K562 (cell line): ENCODE data around the gene HPS4. TPM values are rescaled to one million over a fixed set of nuclear protein-coding genes. Genes with fewer than 3 reads are reported as not detected.
A peak's percentile ranks its signal among the peaks of the same experiment; 100 is the strongest.

Source experiments
- CREB3 ChIP-seq: fragments of 450-650 bp; conservative IDR thresholded peaks from 2 replicates; pipeline ENCODE4 v1.6.1; 2016; ENCODE audit warnings: missing genetic modification characterization, low read depth, mild to moderate bottlenecking, missing compliant biosample characterization, moderate library complexity
- ESRRA ChIP-seq: fragments of 450-650 bp; IDR thresholded peaks from 2 replicates; pipeline ENCODE4 v1.6.1; 2014; ENCODE audit warnings: low read depth, mild to moderate bottlenecking, moderate library complexity, borderline replicate concordance
- NCOR1 ChIP-seq: fragments of 450-650 bp; IDR thresholded peaks from 2 replicates; pipeline ENCODE4 v1.6.1; 2016; ENCODE audit warnings: mild to moderate bottlenecking, moderate library complexity
- PHF20 ChIP-seq: fragments of 450-650 bp; IDR thresholded peaks from 2 replicates; pipeline ENCODE4 v1.6.1; 2018; ENCODE audit not compliant: partially characterized antibody
- RBBP5 ChIP-seq: fragments of 200-600 bp; sonication (generic); IDR thresholded peaks from 2 replicates; pipeline ENCODE4 v1.6.1; 2012; ENCODE audit warnings: borderline replicate concordance, mild to moderate bottlenecking, low read length, control low read depth, inconsistent platforms; ENCODE audit not compliant: insufficient read depth, poor library complexity, severe bottlenecking
- SAFB ChIP-seq: fragments of 200-400 bp; formaldehyde crosslinking; IDR thresholded peaks from 2 replicates; pipeline ENCODE4 v1.6.1; 2017; ENCODE audit warnings: low read depth, low read length, borderline replicate concordance
- SIN3B ChIP-seq: fragments of 450-650 bp; IDR thresholded peaks from 2 replicates; pipeline ENCODE4 v1.6.1; 2017; ENCODE audit warnings: low read depth, mild to moderate bottlenecking, moderate library complexity
- TCF15 ChIP-seq: fragments of 250-450 bp; sonication (Bioruptor Pico); IDR thresholded peaks from 2 replicates; pipeline ENCODE4 v1.8.0; 2022; ENCODE audit warnings: moderate library complexity, mild to moderate bottlenecking, inconsistent platforms
- ZBTB9 ChIP-seq: fragments of 450-650 bp; formaldehyde crosslinking; IDR thresholded peaks from 2 replicates; pipeline ENCODE4 v1.4.0; 2020; ENCODE audit warnings: mild to moderate bottlenecking, moderate library complexity
- ZC3H8 ChIP-seq: fragments of 450-650 bp; IDR thresholded peaks from 2 replicates; pipeline ENCODE4 v1.6.1; 2017
- ZNF780A ChIP-seq: fragments of 250-450 bp; sonication (Bioruptor Pico); IDR thresholded peaks from 2 replicates; pipeline ENCODE4 v1.5.0; 2021; ENCODE audit warnings: mild to moderate bottlenecking
- polyA plus RNA-seq, 8 experiments: library from polyadenylated mRNA; depleted of rRNA in 4 of 8; stranded (reverse) in 5 of 8; unstranded in 3 of 8; fragments of >200 nt; fragmentation: Nextera tagmentation in 2 of 8; fragmentation: Illumina TruSeq in 1 of 8; extraction: Ambion mirVana in 2 of 8; extraction: Trizol in 1 of 8; gene quantifications; 2 replicates each; pipeline versions ENCODE4 v1.2.1 to v1.2.3, GENCODE V29; 2011 to 2014; ENCODE audit warnings: inconsistent platforms in 1 of 8, missing spikeins in 1 of 8
- total RNA-seq, 7 experiments: library from RNA; depleted of rRNA in 6 of 7; stranded (reverse); fragments of >200 nt in 6 of 7; fragmentation: Illumina TruSeq in 2 of 7; extraction: Trizol in 2 of 7; gene quantifications; 2 replicates each; pipeline versions ENCODE4 v1.2.1 to v1.2.3, GENCODE V29; 2011 to 2021; ENCODE audit warnings: low replicate concordance in 1 of 7
- TF ChIP-seq, protein P1 (sequence below): IDR thresholded peaks from 3 replicates; pipeline ENCODE4 v1.6.1; 2011; ENCODE audit warnings: borderline replicate concordance, mild to moderate bottlenecking, moderate library complexity; ENCODE audit not compliant: insufficient read length; ENCODE audit errors: extremely low read depth
- TF ChIP-seq, protein P2 (sequence below): fragments of 250-450 bp; sonication (Bioruptor Pico); IDR thresholded peaks from 2 replicates; pipeline ENCODE4 v1.5.0; 2020; ENCODE audit warnings: mild to moderate bottlenecking
- TF ChIP-seq, protein P3 (sequence below), 2 experiments: fragments of 450-650 bp in 1 of 2; sonication (generic) in 1 of 2; formaldehyde crosslinking in 1 of 2; IDR thresholded peaks in 1 of 2; conservative IDR thresholded peaks in 1 of 2; 2 replicates each; pipeline versions ENCODE4 v1.6.1 to v1.8.1; 2016 to 2023; ENCODE audit warnings: mild to moderate bottlenecking in 2 of 2, moderate library complexity in 2 of 2, inconsistent platforms in 1 of 2, missing genetic modification reagents in 1 of 2
- TF ChIP-seq, protein P4 (sequence below): sonication (generic); formaldehyde crosslinking; IDR thresholded peaks from 2 replicates; pipeline ENCODE4 v1.8.1; 2022; ENCODE audit warnings: missing genetic modification reagents

HPS4 gene
- total and polyA plus RNA-seq, 9 of the 15 experiments (the other 6 are each of a cell fraction or from before 2014, with no cell fraction given): 12.8 to 29.2 (median 25.3) TPM

- TF ChIP-seq ZC3H8 (no peak), ZBTB9 (CRISPR knock-in tag) (no peak), ESRRA (peak; percentile 96), SAFB (no peak), NCOR1 (peak; percentile 32; the same call in 1 of the 2 replicates), ZNF780A (CRISPR knock-in tag) (no peak), TCF15 (CRISPR knock-in tag) (no peak), PHF20 (peak; percentile 63), CREB3 (0 out of 2 replicates have a peak, but pooled peaks have one; percentile 32), SIN3B (peak; percentile 92), RBBP5 (peak; percentile 87)
- TF ChIP-seq, protein P1, sequence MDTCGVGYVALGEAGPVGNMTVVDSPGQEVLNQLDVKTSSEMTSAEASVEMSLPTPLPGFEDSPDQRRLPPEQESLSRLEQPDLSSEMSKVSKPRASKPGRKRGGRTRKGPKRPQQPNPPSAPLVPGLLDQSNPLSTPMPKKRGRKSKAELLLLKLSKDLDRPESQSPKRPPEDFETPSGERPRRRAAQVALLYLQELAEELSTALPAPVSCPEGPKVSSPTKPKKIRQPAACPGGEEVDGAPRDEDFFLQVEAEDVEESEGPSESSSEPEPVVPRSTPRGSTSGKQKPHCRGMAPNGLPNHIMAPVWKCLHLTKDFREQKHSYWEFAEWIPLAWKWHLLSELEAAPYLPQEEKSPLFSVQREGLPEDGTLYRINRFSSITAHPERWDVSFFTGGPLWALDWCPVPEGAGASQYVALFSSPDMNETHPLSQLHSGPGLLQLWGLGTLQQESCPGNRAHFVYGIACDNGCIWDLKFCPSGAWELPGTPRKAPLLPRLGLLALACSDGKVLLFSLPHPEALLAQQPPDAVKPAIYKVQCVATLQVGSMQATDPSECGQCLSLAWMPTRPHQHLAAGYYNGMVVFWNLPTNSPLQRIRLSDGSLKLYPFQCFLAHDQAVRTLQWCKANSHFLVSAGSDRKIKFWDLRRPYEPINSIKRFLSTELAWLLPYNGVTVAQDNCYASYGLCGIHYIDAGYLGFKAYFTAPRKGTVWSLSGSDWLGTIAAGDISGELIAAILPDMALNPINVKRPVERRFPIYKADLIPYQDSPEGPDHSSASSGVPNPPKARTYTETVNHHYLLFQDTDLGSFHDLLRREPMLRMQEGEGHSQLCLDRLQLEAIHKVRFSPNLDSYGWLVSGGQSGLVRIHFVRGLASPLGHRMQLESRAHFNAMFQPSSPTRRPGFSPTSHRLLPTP: peak; percentile 21
- TF ChIP-seq, protein P2, sequence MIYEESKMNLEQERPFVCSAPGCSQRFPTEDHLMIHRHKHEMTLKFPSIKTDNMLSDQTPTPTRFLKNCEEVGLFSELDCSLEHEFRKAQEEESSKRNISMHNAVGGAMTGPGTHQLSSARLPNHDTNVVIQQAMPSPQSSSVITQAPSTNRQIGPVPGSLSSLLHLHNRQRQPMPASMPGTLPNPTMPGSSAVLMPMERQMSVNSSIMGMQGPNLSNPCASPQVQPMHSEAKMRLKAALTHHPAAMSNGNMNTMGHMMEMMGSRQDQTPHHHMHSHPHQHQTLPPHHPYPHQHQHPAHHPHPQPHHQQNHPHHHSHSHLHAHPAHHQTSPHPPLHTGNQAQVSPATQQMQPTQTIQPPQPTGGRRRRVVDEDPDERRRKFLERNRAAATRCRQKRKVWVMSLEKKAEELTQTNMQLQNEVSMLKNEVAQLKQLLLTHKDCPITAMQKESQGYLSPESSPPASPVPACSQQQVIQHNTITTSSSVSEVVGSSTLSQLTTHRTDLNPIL (CRISPR knock-in tag): no peak
- TF ChIP-seq, protein P3, sequence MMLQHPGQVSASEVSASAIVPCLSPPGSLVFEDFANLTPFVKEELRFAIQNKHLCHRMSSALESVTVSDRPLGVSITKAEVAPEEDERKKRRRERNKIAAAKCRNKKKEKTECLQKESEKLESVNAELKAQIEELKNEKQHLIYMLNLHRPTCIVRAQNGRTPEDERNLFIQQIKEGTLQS (IDR thresholded peaks at IDR 0.05): peak; percentile 42; the same call in 1 of the 2 replicates
- TF ChIP-seq, protein P3 (CRISPR knock-in tag; conservative IDR thresholded peaks at IDR 0.05): no peak
- TF ChIP-seq, protein P4, sequence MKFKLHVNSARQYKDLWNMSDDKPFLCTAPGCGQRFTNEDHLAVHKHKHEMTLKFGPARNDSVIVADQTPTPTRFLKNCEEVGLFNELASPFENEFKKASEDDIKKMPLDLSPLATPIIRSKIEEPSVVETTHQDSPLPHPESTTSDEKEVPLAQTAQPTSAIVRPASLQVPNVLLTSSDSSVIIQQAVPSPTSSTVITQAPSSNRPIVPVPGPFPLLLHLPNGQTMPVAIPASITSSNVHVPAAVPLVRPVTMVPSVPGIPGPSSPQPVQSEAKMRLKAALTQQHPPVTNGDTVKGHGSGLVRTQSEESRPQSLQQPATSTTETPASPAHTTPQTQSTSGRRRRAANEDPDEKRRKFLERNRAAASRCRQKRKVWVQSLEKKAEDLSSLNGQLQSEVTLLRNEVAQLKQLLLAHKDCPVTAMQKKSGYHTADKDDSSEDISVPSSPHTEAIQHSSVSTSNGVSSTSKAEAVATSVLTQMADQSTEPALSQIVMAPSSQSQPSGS: peak; percentile 76; the same call in 1 of the 2 replicates
Observed at GRCh38 chr22:26483439-26484359, at the start of gene HPS4, which contains the start of gene SRRD (continued).
